SHP77 (cell line): ENCODE measurements around the gene OR6K6.

Experiments
- DNase-seq, 2 experiments: peaks; one replicate each; lab custom pipeline; 2025; lab: John Stamatoyannopoulos, UW

OR6K6 gene

DNA sequence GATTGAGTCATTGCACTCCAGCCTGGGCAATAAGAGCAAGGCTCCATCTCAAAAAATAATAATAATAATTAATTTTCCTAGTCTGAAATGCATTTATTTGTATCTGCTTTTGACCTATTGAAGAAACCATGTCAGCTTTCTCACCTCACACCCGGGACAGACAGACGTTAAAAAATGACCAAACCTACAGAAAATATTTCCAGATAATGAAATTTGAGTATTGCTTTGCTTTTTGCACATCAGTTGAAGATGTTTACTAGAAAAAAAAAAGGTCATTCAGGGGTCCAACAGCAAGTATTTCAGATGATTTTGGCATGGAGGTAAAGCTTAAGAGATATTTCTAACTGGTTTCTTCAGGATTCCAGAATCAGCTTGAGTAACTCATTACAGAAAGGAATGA is at the start of gene OR6K6:
Gene OR6K6 (plus strand): TSS at position 301 of the 400 bp plus-strand sequence. CDS start 168 bp downstream, outside the sequence.
- DNase-seq: no peak

DNA sequence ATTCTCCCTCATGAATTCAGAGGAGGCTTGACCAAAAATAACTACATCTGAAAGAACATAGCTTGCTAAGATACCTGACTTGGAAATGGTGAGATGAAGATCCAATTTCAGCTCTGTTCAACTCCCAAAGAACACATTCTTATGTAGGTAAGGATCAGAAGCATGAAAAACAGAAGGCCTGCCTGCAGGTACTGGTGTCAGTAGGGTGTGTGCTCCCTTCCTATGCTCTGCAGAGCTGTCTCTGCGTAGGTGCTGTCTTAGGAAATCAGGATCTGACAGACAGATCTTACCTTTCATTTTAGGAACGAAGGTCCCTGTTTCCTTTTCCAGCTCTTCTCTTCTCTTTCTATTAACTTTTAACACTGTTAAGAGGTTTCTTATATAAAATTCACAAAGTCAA is 48.4 kb upstream of the OR6K6 start:
- DNase-seq: no peak

DNA sequence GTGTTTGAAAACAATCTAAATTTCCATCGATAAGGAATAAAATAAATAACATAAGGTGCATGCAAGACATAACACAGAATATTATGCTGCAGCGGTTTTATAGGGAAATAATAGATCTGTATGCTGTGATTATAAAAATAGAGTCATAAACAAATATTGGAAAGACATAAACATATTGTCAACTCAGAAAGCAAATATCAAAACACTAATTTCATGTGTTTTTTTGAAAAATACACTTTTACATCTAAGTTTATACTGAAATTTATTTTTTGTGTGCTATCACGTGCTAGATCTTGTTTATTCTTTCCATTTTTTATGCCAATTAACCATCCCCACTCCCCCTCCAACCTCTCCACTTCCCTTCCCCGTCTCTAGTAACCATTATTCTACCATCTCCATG is 43.4 kb upstream of the OR6K6 start:
- no peak for DNase-seq

GRCh38 chr1:158714754-158715153 is 39.8 kb upstream of the OR6K6 start:
- no peak for DNase-seq

DNA sequence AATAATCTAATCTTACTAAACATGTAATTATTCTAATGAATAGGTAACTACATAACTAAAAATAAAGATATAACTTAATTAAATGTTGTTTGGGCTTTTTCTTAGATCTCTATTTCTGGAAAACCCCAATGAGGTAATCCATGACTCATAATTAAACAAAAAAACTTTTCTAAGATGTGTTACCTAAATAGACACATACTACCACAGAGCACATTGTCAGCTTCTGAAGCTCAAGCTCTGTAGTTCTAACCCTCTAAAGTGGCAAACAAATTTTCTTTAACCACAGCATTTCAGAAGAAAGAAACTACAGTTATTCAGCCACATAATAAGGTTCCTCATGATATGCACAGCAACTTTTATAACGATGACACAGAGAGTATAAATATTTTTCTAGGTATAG is 38.2 kb upstream of the OR6K6 start:
- DNase-seq: no peak

GRCh38 chr1:158717344-158717743 is 37.2 kb upstream of the OR6K6 start:
- no peak for DNase-seq

DNA sequence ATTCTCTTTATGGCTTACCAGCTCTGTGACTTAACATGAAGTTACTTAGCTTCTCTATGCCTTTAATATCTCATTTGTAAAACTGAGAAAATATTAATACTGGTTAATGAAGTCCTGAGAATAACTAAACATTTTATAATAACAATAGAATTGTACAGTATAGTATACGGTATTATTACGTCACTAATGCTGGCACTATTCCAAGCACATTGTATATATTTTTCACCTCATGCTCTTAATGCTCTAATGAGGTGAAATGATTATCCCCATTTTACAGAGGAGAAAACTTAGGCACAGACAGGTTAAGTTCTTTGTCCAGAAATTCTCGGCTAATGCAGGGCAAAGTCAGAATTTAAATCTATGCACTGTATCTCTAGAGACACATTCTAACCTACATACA is 34.9 kb upstream of the OR6K6 start:
- no peak for DNase-seq

DNA sequence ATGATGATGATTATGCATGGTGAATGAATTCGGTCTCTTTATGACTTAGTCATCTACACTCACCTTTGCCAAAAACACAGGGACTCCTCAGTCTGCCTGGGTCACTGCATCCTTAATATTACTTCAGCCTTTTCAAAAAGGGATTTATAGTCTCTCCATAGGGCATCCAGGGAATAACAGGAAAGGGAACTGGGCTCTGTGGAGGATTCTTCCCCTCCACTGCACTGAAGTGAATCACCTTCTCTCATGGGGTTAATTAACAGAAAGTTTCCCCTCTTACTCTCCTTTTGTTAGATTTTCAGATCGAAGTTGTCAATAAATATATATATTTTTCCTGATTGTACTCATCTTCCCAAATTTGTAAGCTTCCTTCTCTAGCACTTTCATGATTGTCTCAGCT is 33.9 kb upstream of the OR6K6 start, which contains the start of gene OR6K3:
Gene OR6K3 (minus strand): TSS at position 101 of the 400 bp plus-strand sequence. CDS start 2,605 bp downstream, outside the sequence.
- DNase-seq: no peak

GRCh38 chr1:158724442-158724841 is 30.1 kb upstream of the OR6K6 start:
- no peak for DNase-seq

DNA sequence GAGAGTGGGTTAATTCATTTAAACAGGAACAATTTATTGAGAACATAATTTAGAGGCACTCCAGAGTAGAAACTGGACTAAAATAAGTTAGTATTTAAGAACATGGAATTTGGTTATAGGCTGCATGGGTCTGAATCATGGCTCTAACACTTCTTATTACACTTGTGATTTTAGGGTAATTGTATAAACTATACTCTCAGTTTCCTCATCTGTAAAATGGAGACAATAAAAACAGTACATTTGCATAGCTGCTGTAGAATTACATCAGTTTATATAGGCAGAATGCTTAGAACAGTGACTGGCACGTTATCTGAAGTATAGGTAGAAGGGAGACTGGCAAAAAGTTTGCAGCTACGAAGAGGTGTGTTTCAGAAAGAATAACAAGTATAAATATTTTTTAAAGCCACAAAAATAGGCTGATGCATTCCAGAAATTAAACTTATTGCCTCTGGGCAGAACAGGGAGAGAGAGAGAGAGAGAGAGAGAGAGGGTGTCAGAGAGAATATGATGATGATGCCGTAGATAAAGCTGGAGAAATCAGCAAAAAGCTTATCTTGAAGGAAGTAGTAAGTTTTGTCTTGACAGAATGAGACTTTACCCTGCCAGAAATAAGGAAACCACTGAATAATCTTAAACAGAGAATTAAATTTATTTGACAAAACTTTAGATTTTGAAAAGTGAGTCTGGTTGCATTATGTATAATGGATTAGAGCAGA is 25.9 kb upstream of the OR6K6 start:
- no peak for DNase-seq

- no peak for DNase-seq
Observed at GRCh38 chr1:158730453-158730852, 24.1 kb upstream of the OR6K6 start.

- DNase-seq: no peak
Observed at GRCh38 chr1:158731707-158732106, 22.8 kb upstream of the OR6K6 start.

- DNase-seq: no peak
Observed at GRCh38 chr1:158732524-158732923, 22.0 kb upstream of the OR6K6 start.

DNA sequence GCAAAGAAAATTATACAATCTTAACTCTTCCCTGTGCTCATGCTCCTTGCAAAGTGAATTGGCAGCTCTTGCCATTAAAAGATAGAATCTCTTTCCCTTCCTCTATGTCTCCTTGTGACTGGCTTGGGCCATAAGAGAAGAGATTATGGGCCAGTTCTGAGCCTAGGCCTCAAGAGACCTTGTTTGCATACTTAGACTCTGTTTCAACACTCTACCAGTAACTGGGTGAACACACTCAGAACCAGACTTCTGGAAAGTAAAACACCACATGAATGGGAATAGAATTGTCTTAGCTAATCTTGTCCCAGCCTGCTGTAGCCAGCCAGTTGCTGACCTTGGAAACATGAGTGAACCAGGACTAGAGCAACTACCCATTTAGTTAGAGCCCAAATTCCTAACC is 18.7 kb upstream of the OR6K6 start:
- no peak for DNase-seq

DNA sequence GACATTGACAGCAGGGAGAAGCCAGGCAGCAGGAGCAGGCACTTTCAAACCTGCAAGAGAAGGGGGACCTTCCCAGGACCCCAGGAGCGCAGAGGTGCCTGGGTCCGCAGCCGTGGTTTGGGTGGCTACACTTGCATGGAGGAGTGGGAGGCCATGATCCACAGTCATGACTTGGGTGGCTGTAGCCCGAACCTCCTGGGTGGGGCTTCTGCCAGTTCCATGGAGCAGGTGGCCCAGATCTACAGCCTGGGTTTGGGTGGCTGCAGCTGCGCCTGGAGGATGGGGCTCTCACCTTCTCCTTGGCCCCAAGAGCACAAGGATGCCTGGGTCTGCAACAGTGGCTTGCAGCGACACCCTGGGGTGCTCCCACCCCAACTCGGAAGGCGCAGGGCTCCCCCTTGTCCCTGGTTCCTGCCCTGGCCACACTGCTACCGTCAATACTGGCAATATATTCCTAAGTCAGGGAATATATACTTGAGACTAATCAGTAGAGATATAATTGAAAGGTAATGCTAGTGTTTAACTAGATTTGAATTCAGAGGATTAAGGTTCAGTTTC is 2.3 kb upstream of the OR6K6 start:
- DNase-seq: no peak

DNA sequence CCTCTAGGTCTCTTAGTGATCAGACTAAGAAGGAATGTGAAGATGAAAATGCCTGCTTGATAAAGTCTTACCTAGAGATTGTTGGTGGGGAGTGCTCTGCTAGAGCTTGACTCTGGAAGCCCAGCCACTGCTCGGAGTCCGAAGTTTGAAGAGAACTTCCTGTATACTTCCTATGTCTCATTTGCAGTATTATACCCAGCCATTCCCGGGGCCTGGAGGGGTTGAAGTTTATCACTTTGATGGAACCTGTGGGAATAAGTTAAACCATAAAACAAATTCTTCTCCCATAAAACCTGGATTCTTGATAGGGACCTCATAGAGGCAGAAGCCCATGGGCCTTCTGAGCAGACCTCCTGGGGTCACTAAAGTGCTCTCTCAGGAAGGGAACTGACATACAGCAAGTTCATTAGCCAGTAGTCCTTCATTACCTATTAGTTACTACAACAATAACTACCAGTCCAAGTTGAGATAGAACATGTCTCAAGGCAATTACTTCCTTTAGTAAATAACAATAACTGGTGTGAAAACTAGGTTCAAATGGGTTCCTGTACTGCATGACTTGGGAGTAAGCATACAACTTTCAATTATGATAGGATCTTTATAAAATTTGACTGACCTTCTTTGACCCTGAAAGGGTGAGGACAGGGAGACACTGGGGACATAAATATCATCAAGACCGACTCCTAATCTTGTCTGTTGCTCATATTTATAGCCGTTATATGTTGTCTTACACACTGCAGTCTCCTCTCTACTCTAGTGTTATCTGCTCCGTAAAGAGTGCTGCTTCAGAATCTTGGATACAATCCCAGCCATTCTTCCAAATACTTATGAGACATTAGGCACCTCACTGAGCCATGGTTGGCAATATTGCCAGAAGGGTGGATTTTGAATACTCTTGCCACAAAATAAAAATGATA is 17.7 kb downstream of the OR6K6 start, which contains the start of gene OR6N1:
Gene OR6N1 (minus strand): TSS at position 246 of the 917 bp plus-strand sequence. CDS start 5,513 bp downstream, outside the sequence.
- no peak for DNase-seq

DNA sequence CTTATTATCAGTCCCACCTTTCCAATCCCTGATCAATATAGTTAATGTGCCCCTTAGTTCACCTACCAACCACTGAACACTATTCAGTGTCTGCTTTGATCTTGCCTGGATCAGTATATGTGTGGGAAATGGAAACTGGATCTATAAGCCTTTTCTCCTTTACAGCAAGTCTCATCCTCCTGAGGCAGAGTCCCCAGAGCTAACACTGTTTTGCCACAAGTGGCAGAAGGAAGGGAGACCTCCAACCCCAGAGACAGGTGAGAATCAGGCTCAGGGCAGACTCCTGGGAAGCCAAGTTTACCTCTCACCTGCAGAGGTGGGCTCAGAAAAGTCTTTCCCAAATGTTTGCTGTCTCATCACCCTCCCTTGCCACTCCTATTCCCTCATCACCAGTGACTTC is 26.6 kb downstream of the OR6K6 start, which contains the start of gene OR6N2:
Gene OR6N2 (minus strand): TSS at position 101 of the 400 bp plus-strand sequence. CDS start 3,569 bp downstream, outside the sequence.
- DNase-seq: no peak

DNA sequence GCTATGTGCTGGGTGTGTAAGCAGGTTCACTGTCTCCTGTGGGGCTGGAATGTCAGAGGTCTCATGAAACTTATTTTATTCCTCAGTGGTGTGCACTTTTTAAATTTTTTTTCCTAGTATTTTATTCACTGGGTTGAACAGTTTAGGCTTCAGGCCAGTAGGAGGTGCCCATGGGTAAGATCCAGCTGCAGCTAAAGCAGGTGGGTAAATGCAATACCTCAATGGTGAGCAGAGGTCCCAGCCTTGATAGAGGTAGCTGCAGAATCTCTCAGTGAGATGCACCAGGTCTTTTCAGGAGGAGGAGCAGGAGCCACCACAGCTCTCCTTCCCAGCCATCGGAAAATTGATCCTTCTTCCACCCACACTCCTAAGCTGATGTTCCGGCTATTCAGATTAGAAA is 39.1 kb downstream of the OR6K6 start:
- DNase-seq: no peak

GRCh38 chr1:158794247-158794646 is 39.7 kb downstream of the OR6K6 start:
- no peak for DNase-seq

DNA sequence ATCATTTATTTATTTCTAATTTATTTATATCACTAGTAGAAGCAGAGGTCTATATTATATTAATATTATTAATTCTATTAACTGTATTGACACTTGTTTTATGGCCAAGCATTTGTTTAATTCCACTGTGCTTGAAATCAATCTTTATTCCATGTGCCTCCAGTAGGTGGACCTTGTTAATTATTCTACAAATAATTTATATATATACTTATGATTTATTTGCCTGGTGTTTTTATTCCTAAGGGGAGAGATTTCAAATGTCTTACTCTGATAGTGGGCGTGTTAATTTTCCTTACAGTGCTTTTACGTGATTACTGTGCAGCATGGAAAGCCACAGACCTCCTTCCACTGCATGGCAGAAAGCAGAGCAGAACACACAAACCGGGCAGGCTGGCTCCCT is 44.0 kb downstream of the OR6K6 start:
- DNase-seq: no peak

GRCh38 chr1:158799689-158800088 is 45.2 kb downstream of the OR6K6 start:
- no peak for DNase-seq

GRCh38 chr1:158800526-158800925 is 46.0 kb downstream of the OR6K6 start:
- DNase-seq: no peak
